Keratinocyte (primary cell): ENCODE data around the gene MRPL34. TPM values are rescaled to one million over a fixed set of nuclear protein-coding genes. Genes with fewer than 3 reads are reported as not detected.

Source experiments
- DNase-seq: peaks from one replicate; pipeline ENCODE4 v3.0.0-alpha.2; 2011; ENCODE audit warnings: low read depth, missing footprints, low spot score
- FAIRE-seq: peaks from 2 replicates; lab custom pipeline; 2011; peaks lifted over from hg19 to GRCh38; lab: Jason Lieb, UNC
- H2AFZ ChIP-seq: 2 replicates; pipeline ENCODE4 v1.6.0; 2012; ENCODE audit warnings: low read length, control low read depth, inconsistent platforms; ENCODE audit not compliant: control insufficient read depth
- H3K27ac ChIP-seq: 2 replicates; pipeline ENCODE4 v1.5.1; 2011; ENCODE audit warnings: low read length; ENCODE audit not compliant: control insufficient read depth, insufficient read depth
- H3K27me3 ChIP-seq: 3 replicates; pipeline ENCODE4 v1.6.0; 2011; ENCODE audit warnings: low read length; ENCODE audit not compliant: control insufficient read depth, insufficient read depth; ENCODE audit errors: extremely low read depth
- H3K36me3 ChIP-seq, 2 experiments: 2 replicates in 1 of 2; 3 replicates in 1 of 2; pipeline ENCODE4 v1.5.1; 2011; ENCODE audit warnings: low read length in 2 of 2, mild to moderate bottlenecking in 1 of 2; ENCODE audit not compliant: control insufficient read depth in 2 of 2, insufficient read depth in 2 of 2; ENCODE audit errors: extremely low read depth in 1 of 2
- H3K4me1 ChIP-seq: 3 replicates; pipeline ENCODE4 v1.5.1; 2011; ENCODE audit warnings: low read length; ENCODE audit not compliant: control insufficient read depth, insufficient read depth; ENCODE audit errors: extremely low read depth
- H3K4me2 ChIP-seq: 3 replicates; pipeline ENCODE4 v1.6.0; 2011; ENCODE audit warnings: low read depth, low read length; ENCODE audit not compliant: control insufficient read depth, insufficient read depth; ENCODE audit errors: extremely low read depth
- H3K4me3 ChIP-seq, 3 experiments: fragments of 200-600 bp in 1 of 3; sonication (generic) in 1 of 3; 2 replicates in 2 of 3; 3 replicates in 1 of 3; pipeline ENCODE4 v1.5.1; 2011 to 2016; ENCODE audit warnings: low read length in 3 of 3, mild to moderate bottlenecking in 3 of 3, control low read depth in 2 of 3, inconsistent platforms in 1 of 3, low read depth in 1 of 3, mixed read lengths in 1 of 3, mixed run types in 1 of 3, moderate library complexity in 1 of 3; ENCODE audit not compliant: control insufficient read depth in 2 of 3, insufficient read depth in 2 of 3; ENCODE audit errors: extremely low read depth in 1 of 3
- H3K79me2 ChIP-seq: 2 replicates; pipeline ENCODE4 v1.6.0; 2012; ENCODE audit warnings: low read length; ENCODE audit not compliant: control insufficient read depth, insufficient read depth
- H3K9ac ChIP-seq: 3 replicates; pipeline ENCODE4 v1.6.0; 2011; ENCODE audit warnings: low read length; ENCODE audit not compliant: control insufficient read depth, insufficient read depth; ENCODE audit errors: extremely low read depth
- H3K9me1 ChIP-seq: 3 replicates; pipeline ENCODE4 v1.6.0; 2011; ENCODE audit warnings: low read length; ENCODE audit not compliant: control insufficient read depth, insufficient read depth; ENCODE audit errors: extremely low read depth
- H3K9me3 ChIP-seq: 2 replicates; pipeline ENCODE4 v1.5.1; 2012; ENCODE audit warnings: low read depth, low read length; ENCODE audit not compliant: control insufficient read depth
- H4K20me1 ChIP-seq: 3 replicates; pipeline ENCODE4 v1.6.0; 2011; ENCODE audit warnings: low read length; ENCODE audit not compliant: control insufficient read depth, insufficient read depth; ENCODE audit errors: extremely low read depth
- CTCF ChIP-seq, 3 experiments: IDR thresholded peaks in 1 of 3; conservative IDR thresholded peaks in 1 of 3; optimal IDR thresholded peaks in 1 of 3; 2 replicates in 2 of 3; 3 replicates in 1 of 3; pipeline versions ENCODE3 to v1.5.1; 2011; ENCODE audit warnings: low read length in 3 of 3, mild to moderate bottlenecking in 3 of 3, moderate library complexity in 2 of 3, control low read depth in 1 of 3, inconsistent platforms in 1 of 3; ENCODE audit not compliant: insufficient read depth in 2 of 3; ENCODE audit errors: extremely low read depth in 1 of 3
- EZH2 ChIP-seq: IDR thresholded peaks from one replicate; pipeline ENCODE4 v1.6.1; 2012; ENCODE audit warnings: inconsistent platforms, mild to moderate bottlenecking, low read length, moderate library complexity
- dilution Hi-C: fragments of 300-500 bp; cut with MboI; formaldehyde crosslinking; loops from one replicate; pipeline ENCODE4 v1.7.0; 2020; ENCODE audit warnings: low sequenced_read_pairs; ENCODE audit not compliant: extremely low pct_ligation_motif_present
- polyA plus RNA-seq, 5 experiments: library from polyadenylated mRNA; depleted of rRNA in 3 of 5; stranded (reverse) in 3 of 5; stranded (forward) in 1 of 5; unstranded in 1 of 5; fragments of >200 nt; gene quantifications; 1 replicate in 1 of 5; 2 replicates in 3 of 5; 3 replicates in 1 of 5; pipeline versions ENCODE4 v1.2.1 to v1.2.3, GENCODE V29; 2011 to 2012; ENCODE audit warnings: missing spikeins in 2 of 5, low read depth in 1 of 5, low replicate concordance in 1 of 5

The MRPL34 gene
- polyA plus RNA-seq, 1 donor (not counting 4 experiments of a cell fraction or from before 2014, with no cell fraction given), result 63.7 TPM

DNA sequence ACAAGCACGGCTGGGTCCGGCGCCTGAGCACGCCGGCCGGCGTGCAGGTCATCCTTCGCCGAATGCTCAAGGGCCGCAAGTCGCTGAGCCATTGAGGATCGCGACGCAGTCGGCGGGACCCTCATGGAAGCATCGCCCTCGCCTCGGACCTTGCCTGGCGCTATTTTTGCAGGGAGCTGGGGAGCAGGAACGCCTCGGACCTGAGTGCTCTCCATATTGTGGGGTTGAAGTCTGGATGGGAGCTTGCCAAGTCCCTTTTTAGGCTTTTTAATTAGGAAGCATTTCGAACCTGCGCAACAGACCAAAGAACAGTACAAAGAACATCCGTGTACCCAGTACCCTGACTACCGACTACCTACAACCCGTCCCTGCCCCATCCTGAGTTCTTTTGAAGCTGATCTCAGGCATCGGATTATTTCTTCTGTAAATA is 628 bp downstream of the MRPL34 start:
- peaks cover 28% of the 10 kb centered on the region for H3K79me2 ChIP-seq
- no peaks in the 10 kb centered on the region for H4K20me1 ChIP-seq
- dilution Hi-C loops, result no loop called here
- no peaks in the 10 kb centered on the region for H3K36me3 ChIP-seq
- peak overlapping the region; percentile 78 for H3K9ac ChIP-seq
- H2AFZ ChIP-seq, result peak overlapping the region; percentile 65
- TF ChIP-seq EZH2 (no peak), CTCF (optimal IDR thresholded peaks at IDR 0.05 in 1 of 3, IDR thresholded peaks at IDR 0.05 in 1 of 3, conservative IDR thresholded peaks at IDR 0.05 in 1 of 3; ENCODE audit: extremely low read depth in 1 of 3, insufficient read depth in 2 of 3, low read length in 3 of 3) (no peak)
- H3K27ac ChIP-seq, result peak overlapping the region; percentile 65
- peaks cover 3% of the 10 kb centered on the region for H3K9me1 ChIP-seq
- peaks cover 43% of the 10 kb centered on the region for H3K4me1 ChIP-seq
- no peaks in the 10 kb centered on the region for H3K27me3 ChIP-seq
- FAIRE-seq (no peak), DNase-seq (no peak)
- peak overlapping the region; percentile 93 for H3K4me2 ChIP-seq
- peak overlapping the region; percentile 58 to 86 (median 73) for H3K4me3 ChIP-seq
- no peaks in the 10 kb centered on the region for H3K9me3 ChIP-seq

- no peaks in the 10 kb centered on the region for H3K27me3 ChIP-seq
- no peaks in the 10 kb centered on the region for H3K9me3 ChIP-seq
- peaks cover 41% of the 10 kb centered on the region for H3K79me2 ChIP-seq
- FAIRE-seq (no peak), DNase-seq (no peak)
- H3K4me1 ChIP-seq, result peaks cover 47% of the 10 kb centered on the region
- no peak overlapping the region for H2AFZ ChIP-seq
- peaks cover 3% of the 10 kb centered on the region for H3K9me1 ChIP-seq
- H3K9ac ChIP-seq, result no peak overlapping the region
- no peak overlapping the region for H3K27ac ChIP-seq
- TF ChIP-seq EZH2 (no peak), CTCF (optimal IDR thresholded peaks at IDR 0.05 in 1 of 3, IDR thresholded peaks at IDR 0.05 in 1 of 3, conservative IDR thresholded peaks at IDR 0.05 in 1 of 3; ENCODE audit: extremely low read depth in 1 of 3, insufficient read depth in 2 of 3, low read length in 3 of 3) (no peak)
- no peak overlapping the region for H3K4me3 ChIP-seq
- H3K4me2 ChIP-seq, result no peak overlapping the region
- dilution Hi-C loops, result no loop called here
- H4K20me1 ChIP-seq, result peaks cover 4% of the 10 kb centered on the region
- peaks cover 0 to 4% of the 10 kb centered on the region in 2 experiments for H3K36me3 ChIP-seq
These were observed 2.3 kb downstream of the MRPL34 start for GRCh38 chr19:17307876-17308377.
